HepG2 (cell line): Measurements from ENCODE around the gene TLDC2. TPM values are rescaled to one million over a fixed set of nuclear protein-coding genes. Genes with fewer than 3 reads are reported as not detected.

Experiments
- ATAD3A ChIP-seq: sonication (generic); formaldehyde crosslinking; IDR thresholded peaks from 2 replicates; pipeline ENCODE4 v1.4.0; 2020; ENCODE audit warnings: missing genetic modification reagents
- ETV6 ChIP-seq: sonication (generic); formaldehyde crosslinking; conservative IDR thresholded peaks from 2 replicates; pipeline ENCODE4 v1.4.0; 2020; ENCODE audit warnings: missing genetic modification reagents
- FOXA3 ChIP-seq: IDR thresholded peaks from 2 replicates; pipeline ENCODE4 v1.6.1; 2016; ENCODE audit warnings: missing genetic modification reagents, missing compliant biosample characterization
- KAT2B ChIP-seq: fragments of 150-350 bp; IDR thresholded peaks from 2 replicates; pipeline ENCODE4 v1.6.1; 2014; ENCODE audit warnings: low read depth, low read length, borderline replicate concordance
- NONO ChIP-seq, 2 experiments: fragments of 450-650 bp in 1 of 2; sonication (generic) in 1 of 2; formaldehyde crosslinking in 1 of 2; IDR thresholded peaks in 1 of 2; conservative IDR thresholded peaks in 1 of 2; 2 replicates each; pipeline versions ENCODE4 v1.6.1 to v1.8.0; 2017 to 2022; ENCODE audit warnings: mild to moderate bottlenecking in 1 of 2, missing genetic modification reagents in 1 of 2, moderate library complexity in 1 of 2
- PRMT3 ChIP-seq: sonication (generic); formaldehyde crosslinking; IDR thresholded peaks from 2 replicates; pipeline ENCODE4 v1.8.1; 2022; ENCODE audit warnings: low read depth, mild to moderate bottlenecking, moderate library complexity, missing genetic modification reagents, borderline replicate concordance
- SNAPC2 ChIP-seq: sonication (generic); formaldehyde crosslinking; IDR thresholded peaks from 2 replicates; pipeline ENCODE4 v1.8.1; 2022; ENCODE audit warnings: mild to moderate bottlenecking, missing genetic modification reagents
- SP2 ChIP-seq: sonication (generic); formaldehyde crosslinking; IDR thresholded peaks from 2 replicates; pipeline ENCODE4 v1.5.1; 2020; ENCODE audit warnings: mild to moderate bottlenecking, missing genetic modification reagents
- TAF15 ChIP-seq: fragments of 200-400 bp; formaldehyde crosslinking; IDR thresholded peaks from one replicate; pipeline ENCODE4 v1.6.1; 2018; ENCODE audit warnings: mild to moderate bottlenecking, low read depth, low read length; ENCODE audit not compliant: poor library complexity, severe bottlenecking
- ZFAT ChIP-seq: sonication (generic); formaldehyde crosslinking; conservative IDR thresholded peaks from 2 replicates; pipeline ENCODE4 v1.8.1; 2023; ENCODE audit warnings: missing genetic modification reagents, inconsistent platforms
- ZFP36 ChIP-seq: fragments of 150-350 bp; IDR thresholded peaks from 2 replicates; pipeline ENCODE4 v1.6.1; 2018; ENCODE audit warnings: borderline replicate concordance, low read length, low read depth; ENCODE audit not compliant: partially characterized antibody
- ZNF343 ChIP-seq: sonication (generic); formaldehyde crosslinking; IDR thresholded peaks from 2 replicates; pipeline ENCODE4 v1.4.0; 2020; ENCODE audit warnings: mild to moderate bottlenecking, missing genetic modification reagents
- ZNF572 ChIP-seq: sonication (generic); formaldehyde crosslinking; IDR thresholded peaks from 2 replicates; pipeline ENCODE4 v1.5.1; 2020; ENCODE audit warnings: mild to moderate bottlenecking, missing genetic modification reagents
- ZNF614 ChIP-seq: IDR thresholded peaks from 2 replicates; pipeline ENCODE4 v1.6.1; 2018; ENCODE audit warnings: missing biosample characterization, missing genetic modification reagents, inconsistent platforms, borderline replicate concordance
- ZNF883 ChIP-seq: sonication (generic); formaldehyde crosslinking; IDR thresholded peaks from 2 replicates; pipeline ENCODE4 v1.5.1; 2020; ENCODE audit warnings: mild to moderate bottlenecking, missing genetic modification reagents; ENCODE audit errors: not compliant biosample characterization
- ZSCAN20 ChIP-seq: sonication (generic); formaldehyde crosslinking; IDR thresholded peaks from 2 replicates; pipeline ENCODE4 v1.4.0; 2020; ENCODE audit warnings: missing genetic modification reagents, mild to moderate bottlenecking, borderline replicate concordance
- polyA plus RNA-seq, 8 experiments: library from polyadenylated mRNA; depleted of rRNA in 3 of 8; stranded (reverse) in 7 of 8; unstranded in 1 of 8; fragments of >200 nt; fragmentation: Illumina TruSeq in 4 of 8; extraction: Trizol in 4 of 8; gene quantifications; 2 replicates each; pipeline versions ENCODE4 v1.2.1 to v1.2.3, GENCODE V29; 2011 to 2016; ENCODE audit warnings: low read depth in 4 of 8, missing spikeins in 1 of 8, mixed read lengths in 1 of 8; ENCODE audit not compliant: insufficient read depth in 1 of 8
- total RNA-seq, 5 experiments: library from RNA; depleted of rRNA; stranded (reverse); fragments of >200 nt; fragmentation: Illumina TruSeq; extraction: Trizol; gene quantifications; 2 replicates each; pipeline ENCODE4 v1.2.3, GENCODE V29; 2016; ENCODE audit warnings: low read depth in 1 of 5
- TF ChIP-seq, protein P1 (sequence below): sonication (generic); formaldehyde crosslinking; conservative IDR thresholded peaks from 2 replicates; pipeline ENCODE4 v1.8.0; 2022; ENCODE audit warnings: missing genetic modification reagents
- TF ChIP-seq, protein P2 (sequence below): sonication (generic); formaldehyde crosslinking; IDR thresholded peaks from 2 replicates; pipeline ENCODE4 v1.4.0; 2020; ENCODE audit warnings: missing genetic modification reagents
- TF ChIP-seq, protein P3 (sequence below): sonication (generic); formaldehyde crosslinking; IDR thresholded peaks from 2 replicates; pipeline ENCODE4 v1.4.0; 2020; ENCODE audit warnings: missing genetic modification reagents
- TF ChIP-seq, protein P4 (sequence below): sonication (generic); formaldehyde crosslinking; IDR thresholded peaks from 2 replicates; pipeline ENCODE4 v1.5.0; 2020; ENCODE audit warnings: mild to moderate bottlenecking, low read depth, missing genetic modification reagents, borderline replicate concordance
- TF ChIP-seq, protein P5 (sequence below): sonication (generic); formaldehyde crosslinking; IDR thresholded peaks from 2 replicates; pipeline ENCODE4 v1.5.1; 2020; ENCODE audit warnings: missing genetic modification reagents, mild to moderate bottlenecking, borderline replicate concordance

TLDC2 gene
- total and polyA plus RNA-seq, 2 of the 13 experiments (the other 11 are each of a cell fraction or from before 2014, with no cell fraction given): 1.5 to 1.6 TPM

DNA sequence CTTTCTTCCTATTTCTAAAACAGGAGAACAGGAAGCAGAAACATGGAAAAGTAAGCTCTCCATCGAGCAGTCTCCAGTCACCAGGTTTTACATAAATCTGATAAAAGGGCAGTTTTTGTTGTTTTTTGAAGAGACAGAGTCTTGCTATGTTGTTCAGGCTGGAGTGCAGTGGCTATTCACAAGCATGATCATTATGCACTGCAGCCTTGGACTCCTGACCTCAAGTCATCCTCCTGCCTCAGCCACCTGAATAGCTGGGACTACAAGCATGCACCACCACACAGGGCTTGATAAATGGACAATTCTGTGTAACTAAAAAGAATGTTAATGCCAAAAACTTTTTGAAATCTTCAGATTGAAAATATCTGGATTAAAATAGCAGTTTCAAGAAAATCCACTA, 51.8 kb downstream of the TLDC2 start (continued):
- no peak for TF ChIP-seq ZFP36
- TF ChIP-seq, protein P1, sequence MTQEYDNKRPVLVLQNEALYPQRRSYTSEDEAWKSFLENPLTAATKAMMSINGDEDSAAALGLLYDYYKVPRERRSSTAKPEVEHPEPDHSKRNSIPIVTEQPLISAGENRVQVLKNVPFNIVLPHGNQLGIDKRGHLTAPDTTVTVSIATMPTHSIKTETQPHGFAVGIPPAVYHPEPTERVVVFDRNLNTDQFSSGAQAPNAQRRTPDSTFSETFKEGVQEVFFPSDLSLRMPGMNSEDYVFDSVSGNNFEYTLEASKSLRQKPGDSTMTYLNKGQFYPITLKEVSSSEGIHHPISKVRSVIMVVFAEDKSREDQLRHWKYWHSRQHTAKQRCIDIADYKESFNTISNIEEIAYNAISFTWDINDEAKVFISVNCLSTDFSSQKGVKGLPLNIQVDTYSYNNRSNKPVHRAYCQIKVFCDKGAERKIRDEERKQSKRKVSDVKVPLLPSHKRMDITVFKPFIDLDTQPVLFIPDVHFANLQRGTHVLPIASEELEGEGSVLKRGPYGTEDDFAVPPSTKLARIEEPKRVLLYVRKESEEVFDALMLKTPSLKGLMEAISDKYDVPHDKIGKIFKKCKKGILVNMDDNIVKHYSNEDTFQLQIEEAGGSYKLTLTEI (CRISPR knock-in tag): no peak
- no peak for TF ChIP-seq ZNF572 (CRISPR knock-in tag)
- TF ChIP-seq NONO (IDR thresholded peaks at IDR 0.05): no peak
- TF ChIP-seq NONO (CRISPR knock-in tag; conservative IDR thresholded peaks at IDR 0.05): no peak
- TF ChIP-seq, protein P2, sequence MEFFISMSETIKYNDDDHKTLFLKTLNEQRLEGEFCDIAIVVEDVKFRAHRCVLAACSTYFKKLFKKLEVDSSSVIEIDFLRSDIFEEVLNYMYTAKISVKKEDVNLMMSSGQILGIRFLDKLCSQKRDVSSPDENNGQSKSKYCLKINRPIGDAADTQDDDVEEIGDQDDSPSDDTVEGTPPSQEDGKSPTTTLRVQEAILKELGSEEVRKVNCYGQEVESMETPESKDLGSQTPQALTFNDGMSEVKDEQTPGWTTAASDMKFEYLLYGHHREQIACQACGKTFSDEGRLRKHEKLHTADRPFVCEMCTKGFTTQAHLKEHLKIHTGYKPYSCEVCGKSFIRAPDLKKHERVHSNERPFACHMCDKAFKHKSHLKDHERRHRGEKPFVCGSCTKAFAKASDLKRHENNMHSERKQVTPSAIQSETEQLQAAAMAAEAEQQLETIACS (CRISPR knock-in tag): no peak
- no peak for TF ChIP-seq SP2 (CRISPR knock-in tag)
- TF ChIP-seq KAT2B: no peak
- TF ChIP-seq, protein P3, sequence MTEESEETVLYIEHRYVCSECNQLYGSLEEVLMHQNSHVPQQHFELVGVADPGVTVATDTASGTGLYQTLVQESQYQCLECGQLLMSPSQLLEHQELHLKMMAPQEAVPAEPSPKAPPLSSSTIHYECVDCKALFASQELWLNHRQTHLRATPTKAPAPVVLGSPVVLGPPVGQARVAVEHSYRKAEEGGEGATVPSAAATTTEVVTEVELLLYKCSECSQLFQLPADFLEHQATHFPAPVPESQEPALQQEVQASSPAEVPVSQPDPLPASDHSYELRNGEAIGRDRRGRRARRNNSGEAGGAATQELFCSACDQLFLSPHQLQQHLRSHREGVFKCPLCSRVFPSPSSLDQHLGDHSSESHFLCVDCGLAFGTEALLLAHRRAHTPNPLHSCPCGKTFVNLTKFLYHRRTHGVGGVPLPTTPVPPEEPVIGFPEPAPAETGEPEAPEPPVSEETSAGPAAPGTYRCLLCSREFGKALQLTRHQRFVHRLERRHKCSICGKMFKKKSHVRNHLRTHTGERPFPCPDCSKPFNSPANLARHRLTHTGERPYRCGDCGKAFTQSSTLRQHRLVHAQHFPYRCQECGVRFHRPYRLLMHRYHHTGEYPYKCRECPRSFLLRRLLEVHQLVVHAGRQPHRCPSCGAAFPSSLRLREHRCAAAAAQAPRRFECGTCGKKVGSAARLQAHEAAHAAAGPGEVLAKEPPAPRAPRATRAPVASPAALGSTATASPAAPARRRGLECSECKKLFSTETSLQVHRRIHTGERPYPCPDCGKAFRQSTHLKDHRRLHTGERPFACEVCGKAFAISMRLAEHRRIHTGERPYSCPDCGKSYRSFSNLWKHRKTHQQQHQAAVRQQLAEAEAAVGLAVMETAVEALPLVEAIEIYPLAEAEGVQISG: peak; percentile 38; the same call in 1 of the 2 replicates
- no peak for TF ChIP-seq ZSCAN20
- no peak for TF ChIP-seq ZNF883 (CRISPR knock-in tag)
- TF ChIP-seq ZFAT (CRISPR knock-in tag): no peak
- TF ChIP-seq, protein P4, sequence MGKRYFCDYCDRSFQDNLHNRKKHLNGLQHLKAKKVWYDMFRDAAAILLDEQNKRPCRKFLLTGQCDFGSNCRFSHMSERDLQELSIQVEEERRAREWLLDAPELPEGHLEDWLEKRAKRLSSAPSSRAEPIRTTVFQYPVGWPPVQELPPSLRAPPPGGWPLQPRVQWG (CRISPR knock-in tag): no peak
- TF ChIP-seq SNAPC2 (CRISPR knock-in tag): no peak
- no peak for TF ChIP-seq ATAD3A (CRISPR knock-in tag)
- TF ChIP-seq ZNF343 (CRISPR knock-in tag): no peak
- no peak for TF ChIP-seq PRMT3 (CRISPR knock-in tag)
- TF ChIP-seq FOXA3 (CRISPR knock-in tag): peak; percentile 73
- TF ChIP-seq ZNF614 (CRISPR knock-in tag): peak; percentile 58
- TF ChIP-seq TAF15: no peak
- TF ChIP-seq, protein P5, sequence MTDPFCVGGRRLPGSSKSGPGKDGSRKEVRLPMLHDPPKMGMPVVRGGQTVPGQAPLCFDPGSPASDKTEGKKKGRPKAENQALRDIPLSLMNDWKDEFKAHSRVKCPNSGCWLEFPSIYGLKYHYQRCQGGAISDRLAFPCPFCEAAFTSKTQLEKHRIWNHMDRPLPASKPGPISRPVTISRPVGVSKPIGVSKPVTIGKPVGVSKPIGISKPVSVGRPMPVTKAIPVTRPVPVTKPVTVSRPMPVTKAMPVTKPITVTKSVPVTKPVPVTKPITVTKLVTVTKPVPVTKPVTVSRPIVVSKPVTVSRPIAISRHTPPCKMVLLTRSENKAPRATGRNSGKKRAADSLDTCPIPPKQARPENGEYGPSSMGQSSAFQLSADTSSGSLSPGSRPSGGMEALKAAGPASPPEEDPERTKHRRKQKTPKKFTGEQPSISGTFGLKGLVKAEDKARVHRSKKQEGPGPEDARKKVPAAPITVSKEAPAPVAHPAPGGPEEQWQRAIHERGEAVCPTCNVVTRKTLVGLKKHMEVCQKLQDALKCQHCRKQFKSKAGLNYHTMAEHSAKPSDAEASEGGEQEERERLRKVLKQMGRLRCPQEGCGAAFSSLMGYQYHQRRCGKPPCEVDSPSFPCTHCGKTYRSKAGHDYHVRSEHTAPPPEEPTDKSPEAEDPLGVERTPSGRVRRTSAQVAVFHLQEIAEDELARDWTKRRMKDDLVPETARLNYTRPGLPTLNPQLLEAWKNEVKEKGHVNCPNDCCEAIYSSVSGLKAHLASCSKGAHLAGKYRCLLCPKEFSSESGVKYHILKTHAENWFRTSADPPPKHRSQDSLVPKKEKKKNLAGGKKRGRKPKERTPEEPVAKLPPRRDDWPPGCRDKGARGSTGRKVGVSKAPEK (CRISPR knock-in tag): no peak
- no peak for TF ChIP-seq ETV6 (CRISPR knock-in tag)
